ENCODE data around the gene TRIM44.

DNA sequence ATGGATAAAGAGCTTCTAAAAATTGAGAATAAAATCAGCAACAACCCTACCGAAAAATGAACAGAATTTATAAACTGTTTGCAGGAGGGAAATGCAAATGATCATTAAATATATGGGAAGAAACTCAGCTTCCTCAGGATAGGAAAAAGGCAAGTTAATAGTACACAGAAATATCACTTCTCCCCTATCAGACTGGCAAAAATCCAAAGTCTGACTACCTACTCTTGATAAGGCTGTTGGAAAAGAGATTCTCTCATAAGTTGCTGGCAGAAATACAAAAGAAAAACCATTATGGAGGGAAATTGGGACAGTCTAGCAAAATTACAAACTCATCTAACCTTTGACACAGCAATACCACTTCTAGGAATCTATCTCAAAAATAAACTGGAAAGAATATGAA, 180.4 kb downstream of the TRIM44 start:
- TF ChIP-seq ZNF274 (IDR thresholded peaks at IDR 0.05; ENCODE audit: low read depth, low read length) (no peak), YY1 (IDR thresholded peaks at IDR 0.05; ENCODE audit: insufficient read depth, insufficient read length) (no peak), SUZ12 (IDR thresholded peaks at IDR 0.05; ENCODE audit: extremely low read depth, insufficient read depth, insufficient read length) (no peak)

Data from NT2/D1 (cell line).